NCI-H128 (cell line): ENCODE data around the gene TBL1X.

ENCODE experiments used
- DNase-seq: peaks from one replicate; lab custom pipeline; 2025; ENCODE audit not compliant: unreplicated experiment; lab: John Stamatoyannopoulos, UW

Gene TBL1X

GRCh38 chrX:9659571-9660195, 194.8 kb downstream of the TBL1X start:
- no peak for DNase-seq

GRCh38 chrX:9662148-9662547, 197.3 kb downstream of the TBL1X start:
- DNase-seq, result no peak

- no peak for DNase-seq
Observed at GRCh38 chrX:9663216-9663615, 198.4 kb downstream of the TBL1X start.

- DNase-seq, result no peak
Observed at GRCh38 chrX:9664224-9664623, 199.4 kb downstream of the TBL1X start.

GRCh38 chrX:9665113-9665512, 200.3 kb downstream of the TBL1X start:
- no peak for DNase-seq

- DNase-seq, result no peak
Observed at GRCh38 chrX:9668537-9668936, 203.7 kb downstream of the TBL1X start.

GRCh38 chrX:9670136-9670814, 205.4 kb downstream of the TBL1X start:
- DNase-seq, result no peak

GRCh38 chrX:9671998-9672397, 207.1 kb downstream of the TBL1X start:
- no peak for DNase-seq

GRCh38 chrX:9676306-9676705, 211.4 kb downstream of the TBL1X start:
- no peak for DNase-seq

GRCh38 chrX:9676738-9677097, 211.9 kb downstream of the TBL1X start:
- DNase-seq, result no peak

- no peak for DNase-seq
Observed at GRCh38 chrX:9677098-9677739, 212.4 kb downstream of the TBL1X start.

- DNase-seq, result no peak
Observed at GRCh38 chrX:9678215-9678965, 213.5 kb downstream of the TBL1X start.

GRCh38 chrX:9681011-9681410, 216.2 kb downstream of the TBL1X start:
- no peak for DNase-seq

GRCh38 chrX:9681422-9681821, 216.6 kb downstream of the TBL1X start:
- no peak for DNase-seq

- no peak for DNase-seq
Observed at GRCh38 chrX:9682456-9682855, 217.6 kb downstream of the TBL1X start.

GRCh38 chrX:9682861-9683260, 218.0 kb downstream of the TBL1X start:
- DNase-seq, result no peak

GRCh38 chrX:9683350-9683749, 218.5 kb downstream of the TBL1X start:
- no peak for DNase-seq

GRCh38 chrX:9687899-9688298, 223.0 kb downstream of the TBL1X start:
- no peak for DNase-seq

- no peak for DNase-seq
Observed at GRCh38 chrX:9688833-9689232, 224.0 kb downstream of the TBL1X start.

GRCh38 chrX:9690046-9690445, 225.2 kb downstream of the TBL1X start:
- DNase-seq, result no peak

- no peak for DNase-seq
Observed at GRCh38 chrX:9693307-9694001, 228.6 kb downstream of the TBL1X start.
